ENCODE results near the gene LRMDA.

The LRMDA gene

DNA sequence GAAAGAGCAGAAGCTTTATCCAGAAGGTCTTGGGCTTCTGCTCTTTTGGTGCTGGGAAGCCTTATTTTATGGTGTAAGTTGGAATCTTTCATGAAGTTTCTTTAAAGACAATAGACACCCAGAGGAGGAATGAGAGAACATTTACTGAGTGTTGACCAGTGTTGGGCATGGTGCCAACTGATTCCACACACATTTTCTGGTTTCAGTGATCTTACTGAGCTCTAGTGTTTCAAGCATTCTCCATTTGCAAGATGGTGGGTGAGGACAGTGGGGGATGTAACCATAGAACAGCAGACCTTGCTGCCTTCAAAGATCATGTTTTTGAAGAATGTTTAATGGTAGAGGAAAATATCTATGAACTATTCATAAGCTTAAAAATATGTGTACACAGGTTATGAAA lies 114.6 kb downstream of the LRMDA start:
- TF ChIP-seq YY1 (IDR thresholded peaks at IDR 0.05; ENCODE audit: low read depth) (no peak), CEBPB (IDR thresholded peaks at IDR 0.05) (no peak), RAD21 (IDR thresholded peaks at IDR 0.05; ENCODE audit: low read depth) (no peak), FOXM1 (IDR thresholded peaks at IDR 0.05; ENCODE audit: borderline replicate concordance, low read depth) (no peak), TEAD4 (IDR thresholded peaks at IDR 0.05) (no peak), CREB1 (IDR thresholded peaks at IDR 0.05; ENCODE audit: low read depth) (no peak), ZBTB7A (IDR thresholded peaks at IDR 0.05; ENCODE audit: low read depth) (no peak), TAF1 (IDR thresholded peaks at IDR 0.05; ENCODE audit: low read depth) (no peak), NFIC (IDR thresholded peaks at IDR 0.05) (no peak), EGR1 (IDR thresholded peaks at IDR 0.05) (no peak), TCF12 (IDR thresholded peaks at IDR 0.05; ENCODE audit: low read depth) (no peak), EP300 (IDR thresholded peaks at IDR 0.05; ENCODE audit: borderline replicate concordance) (no peak)
- TF ChIP-seq, protein P1, sequence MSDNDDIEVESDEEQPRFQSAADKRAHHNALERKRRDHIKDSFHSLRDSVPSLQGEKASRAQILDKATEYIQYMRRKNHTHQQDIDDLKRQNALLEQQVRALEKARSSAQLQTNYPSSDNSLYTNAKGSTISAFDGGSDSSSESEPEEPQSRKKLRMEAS (IDR thresholded peaks at IDR 0.05): no peak
- TF ChIP-seq, protein P2, sequence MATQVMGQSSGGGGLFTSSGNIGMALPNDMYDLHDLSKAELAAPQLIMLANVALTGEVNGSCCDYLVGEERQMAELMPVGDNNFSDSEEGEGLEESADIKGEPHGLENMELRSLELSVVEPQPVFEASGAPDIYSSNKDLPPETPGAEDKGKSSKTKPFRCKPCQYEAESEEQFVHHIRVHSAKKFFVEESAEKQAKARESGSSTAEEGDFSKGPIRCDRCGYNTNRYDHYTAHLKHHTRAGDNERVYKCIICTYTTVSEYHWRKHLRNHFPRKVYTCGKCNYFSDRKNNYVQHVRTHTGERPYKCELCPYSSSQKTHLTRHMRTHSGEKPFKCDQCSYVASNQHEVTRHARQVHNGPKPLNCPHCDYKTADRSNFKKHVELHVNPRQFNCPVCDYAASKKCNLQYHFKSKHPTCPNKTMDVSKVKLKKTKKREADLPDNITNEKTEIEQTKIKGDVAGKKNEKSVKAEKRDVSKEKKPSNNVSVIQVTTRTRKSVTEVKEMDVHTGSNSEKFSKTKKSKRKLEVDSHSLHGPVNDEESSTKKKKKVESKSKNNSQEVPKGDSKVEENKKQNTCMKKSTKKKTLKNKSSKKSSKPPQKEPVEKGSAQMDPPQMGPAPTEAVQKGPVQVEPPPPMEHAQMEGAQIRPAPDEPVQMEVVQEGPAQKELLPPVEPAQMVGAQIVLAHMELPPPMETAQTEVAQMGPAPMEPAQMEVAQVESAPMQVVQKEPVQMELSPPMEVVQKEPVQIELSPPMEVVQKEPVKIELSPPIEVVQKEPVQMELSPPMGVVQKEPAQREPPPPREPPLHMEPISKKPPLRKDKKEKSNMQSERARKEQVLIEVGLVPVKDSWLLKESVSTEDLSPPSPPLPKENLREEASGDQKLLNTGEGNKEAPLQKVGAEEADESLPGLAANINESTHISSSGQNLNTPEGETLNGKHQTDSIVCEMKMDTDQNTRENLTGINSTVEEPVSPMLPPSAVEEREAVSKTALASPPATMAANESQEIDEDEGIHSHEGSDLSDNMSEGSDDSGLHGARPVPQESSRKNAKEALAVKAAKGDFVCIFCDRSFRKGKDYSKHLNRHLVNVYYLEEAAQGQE (IDR thresholded peaks at IDR 0.05; ENCODE audit: low read depth): no peak
- TF ChIP-seq, protein P3, sequence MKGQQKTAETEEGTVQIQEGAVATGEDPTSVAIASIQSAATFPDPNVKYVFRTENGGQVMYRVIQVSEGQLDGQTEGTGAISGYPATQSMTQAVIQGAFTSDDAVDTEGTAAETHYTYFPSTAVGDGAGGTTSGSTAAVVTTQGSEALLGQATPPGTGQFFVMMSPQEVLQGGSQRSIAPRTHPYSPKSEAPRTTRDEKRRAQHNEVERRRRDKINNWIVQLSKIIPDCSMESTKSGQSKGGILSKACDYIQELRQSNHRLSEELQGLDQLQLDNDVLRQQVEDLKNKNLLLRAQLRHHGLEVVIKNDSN (IDR thresholded peaks at IDR 0.05): no peak

DNA sequence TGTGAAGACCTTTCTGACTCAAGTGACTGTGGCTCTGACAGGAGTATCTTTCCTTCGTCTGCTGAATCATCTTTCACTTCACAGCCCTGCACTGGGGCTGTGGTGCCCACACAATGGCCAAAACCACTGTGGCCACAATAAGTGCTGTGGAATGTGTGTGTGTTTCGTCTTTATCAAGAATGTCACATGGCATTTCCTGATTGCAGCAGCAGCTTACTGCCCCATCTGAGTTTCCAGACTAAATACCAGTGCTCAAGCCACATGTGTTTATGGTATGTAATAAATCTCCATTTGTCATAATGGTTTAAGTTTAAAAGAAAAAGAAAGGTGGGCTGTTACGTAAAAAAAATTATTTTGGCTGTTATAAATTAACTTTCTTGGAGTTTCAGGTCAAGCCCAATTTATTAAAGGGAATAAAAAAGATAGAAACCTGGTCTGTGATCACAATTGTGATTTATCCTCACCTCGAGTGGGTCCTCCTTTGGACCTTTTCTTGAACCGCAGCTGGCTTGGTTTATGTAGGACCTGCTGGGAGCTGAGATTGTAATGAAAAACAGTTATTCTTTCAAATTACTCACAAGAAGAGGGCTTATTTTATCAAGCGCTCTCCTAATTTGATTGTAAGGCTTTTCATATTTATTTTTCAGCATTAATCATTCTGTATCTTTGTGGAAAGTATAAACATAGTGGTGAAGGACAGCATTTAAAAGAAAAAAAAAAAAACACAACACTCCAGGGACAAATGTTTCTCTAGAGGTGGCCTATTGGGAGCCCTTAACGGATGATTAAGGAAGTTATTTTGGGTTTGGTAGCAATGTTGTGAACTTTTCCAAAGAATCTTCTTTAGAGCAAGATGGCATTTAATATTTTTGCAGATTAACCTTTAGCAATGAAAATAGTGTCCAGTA lies 116.2 kb downstream of the LRMDA start:
- TF ChIP-seq EGR1 (IDR thresholded peaks at IDR 0.05): no peak
- no peak for TF ChIP-seq TAF1 (IDR thresholded peaks at IDR 0.05; ENCODE audit: low read depth)
- TF ChIP-seq YY1 (IDR thresholded peaks at IDR 0.05; ENCODE audit: low read depth): no peak
- TF ChIP-seq NFIC (IDR thresholded peaks at IDR 0.05): no peak
- no peak for TF ChIP-seq CEBPB (IDR thresholded peaks at IDR 0.05)
- no peak for TF ChIP-seq TEAD4 (IDR thresholded peaks at IDR 0.05)
- TF ChIP-seq RAD21 (IDR thresholded peaks at IDR 0.05; ENCODE audit: low read depth): no peak
- TF ChIP-seq ZBTB7A (IDR thresholded peaks at IDR 0.05; ENCODE audit: low read depth): no peak
- TF ChIP-seq, protein P3 (IDR thresholded peaks at IDR 0.05): no peak
- TF ChIP-seq, protein P1 (IDR thresholded peaks at IDR 0.05): no peak
- TF ChIP-seq CREB1 (IDR thresholded peaks at IDR 0.05; ENCODE audit: low read depth): no peak
- TF ChIP-seq FOXM1 (IDR thresholded peaks at IDR 0.05; ENCODE audit: borderline replicate concordance, low read depth): no peak
- TF ChIP-seq EP300 (IDR thresholded peaks at IDR 0.05; ENCODE audit: borderline replicate concordance): no peak
- TF ChIP-seq, protein P2 (IDR thresholded peaks at IDR 0.05; ENCODE audit: low read depth): no peak
- no peak for TF ChIP-seq TCF12 (IDR thresholded peaks at IDR 0.05; ENCODE audit: low read depth)

DNA sequence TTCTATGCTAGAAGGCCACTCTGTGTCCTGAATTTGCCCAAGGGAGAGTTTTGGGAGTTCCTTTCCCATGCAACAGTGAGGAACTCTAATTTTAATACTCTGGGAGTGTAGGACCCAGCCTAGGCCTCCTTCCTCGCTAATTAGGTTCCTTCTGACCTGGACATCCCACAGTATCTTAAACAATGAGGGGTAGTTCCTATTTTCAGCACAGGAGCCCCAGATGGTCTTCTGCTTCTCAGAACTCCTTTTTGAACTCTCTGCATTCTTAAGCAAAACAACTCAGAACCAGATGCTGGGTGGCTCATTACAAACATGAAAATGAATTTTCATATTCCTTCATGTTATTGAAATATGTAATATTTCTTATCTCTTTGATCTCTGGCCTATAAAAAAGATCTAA lies 116.9 kb downstream of the LRMDA start:
- TF ChIP-seq, protein P1 (IDR thresholded peaks at IDR 0.05): no peak
- TF ChIP-seq, protein P2 (IDR thresholded peaks at IDR 0.05; ENCODE audit: low read depth): no peak
- TF ChIP-seq YY1 (IDR thresholded peaks at IDR 0.05; ENCODE audit: low read depth): no peak
- no peak for TF ChIP-seq TAF1 (IDR thresholded peaks at IDR 0.05; ENCODE audit: low read depth)
- TF ChIP-seq ZBTB7A (IDR thresholded peaks at IDR 0.05; ENCODE audit: low read depth): no peak
- TF ChIP-seq EP300 (IDR thresholded peaks at IDR 0.05; ENCODE audit: borderline replicate concordance): no peak
- no peak for TF ChIP-seq NFIC (IDR thresholded peaks at IDR 0.05)
- TF ChIP-seq RAD21 (IDR thresholded peaks at IDR 0.05; ENCODE audit: low read depth): no peak
- TF ChIP-seq EGR1 (IDR thresholded peaks at IDR 0.05): no peak
- TF ChIP-seq CREB1 (IDR thresholded peaks at IDR 0.05; ENCODE audit: low read depth): no peak
- no peak for TF ChIP-seq FOXM1 (IDR thresholded peaks at IDR 0.05; ENCODE audit: borderline replicate concordance, low read depth)
- no peak for TF ChIP-seq TCF12 (IDR thresholded peaks at IDR 0.05; ENCODE audit: low read depth)
- TF ChIP-seq, protein P3 (IDR thresholded peaks at IDR 0.05): no peak

All from Ishikawa (cell line).